ENCODE results near the gene TMEM181.
"Not testable (repeated sequence)": the region's sequence is repeated elsewhere in the genome, so short reads cannot be mapped to it uniquely, and the experiment has no call there.

The TMEM181 gene

DNA sequence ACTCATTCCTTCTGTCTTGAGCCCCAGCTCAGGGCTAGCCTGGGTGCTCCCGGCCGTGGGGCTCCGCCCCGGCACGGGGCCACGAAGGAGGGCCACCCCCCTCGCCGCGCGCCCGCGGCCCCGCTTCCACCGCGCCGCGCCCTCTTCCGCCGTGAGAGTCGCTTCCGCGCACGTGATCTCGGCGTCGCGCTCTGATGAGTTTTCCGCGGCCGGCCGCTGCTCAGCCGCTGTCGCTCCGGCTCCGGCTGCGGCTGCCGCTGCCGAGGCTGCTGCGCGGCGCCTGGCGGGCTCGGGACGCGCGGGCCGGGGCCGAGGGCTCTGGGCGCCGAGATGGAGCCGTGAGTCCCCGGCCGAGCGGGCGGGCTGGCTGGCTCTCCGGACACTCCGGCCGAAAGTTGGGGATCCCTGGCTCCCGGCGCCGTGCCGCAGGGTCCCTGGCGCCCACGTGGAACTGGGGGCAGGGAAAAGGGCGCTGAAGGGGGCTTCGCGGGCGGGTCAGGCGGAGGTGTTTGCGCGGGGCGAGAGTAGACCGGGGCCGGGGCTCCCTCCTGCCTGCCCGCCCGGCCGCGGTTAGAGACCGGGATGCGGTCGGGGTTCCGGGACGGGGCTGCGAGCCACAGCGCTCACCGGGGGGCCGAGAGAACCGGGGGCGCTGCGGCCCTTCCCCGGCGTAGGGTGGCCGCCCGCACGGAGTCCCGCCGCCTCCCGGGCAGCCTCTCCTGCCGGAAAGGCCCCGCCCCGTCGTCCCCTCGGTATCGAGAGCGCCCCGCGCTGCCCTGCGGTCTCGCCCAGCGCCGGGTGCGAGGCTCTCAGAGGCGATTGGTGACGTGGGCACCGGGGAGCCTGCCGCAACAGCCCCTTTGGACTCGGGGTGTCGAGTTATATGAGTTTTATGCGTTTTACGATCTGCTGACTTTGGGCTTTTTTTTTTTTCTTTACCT, at the start of gene TMEM181:
TMEM181 (plus strand) TSS at position 197 of the 941 bp plus-strand sequence; CDS start at position 331, 134 bp downstream.
- in situ Hi-C loops (cut with HindIII; ENCODE audit: low sequenced_read_pairs): no loop called here

DNA sequence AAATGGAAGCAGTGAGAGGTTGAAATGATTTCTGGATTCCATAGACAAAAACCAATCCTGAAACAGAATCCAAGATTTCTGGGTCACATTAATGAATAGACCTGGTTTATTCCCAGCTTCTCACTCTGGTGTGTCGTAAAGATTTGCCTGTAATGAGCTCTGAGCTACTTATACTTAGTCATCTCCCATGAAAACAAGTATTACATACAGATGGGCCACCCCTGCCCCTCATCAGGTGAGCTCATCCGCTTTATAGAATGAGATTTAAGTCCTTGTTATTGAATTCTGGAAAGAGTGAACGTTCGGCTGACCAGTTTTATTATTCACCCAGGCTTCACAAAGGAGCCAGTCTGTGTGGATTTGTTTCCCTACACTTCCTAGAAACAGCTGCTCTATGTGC, 47.1 kb upstream of the TMEM181 start:
- in situ Hi-C loops (cut with HindIII; ENCODE audit: low sequenced_read_pairs): no loop called here

DNA sequence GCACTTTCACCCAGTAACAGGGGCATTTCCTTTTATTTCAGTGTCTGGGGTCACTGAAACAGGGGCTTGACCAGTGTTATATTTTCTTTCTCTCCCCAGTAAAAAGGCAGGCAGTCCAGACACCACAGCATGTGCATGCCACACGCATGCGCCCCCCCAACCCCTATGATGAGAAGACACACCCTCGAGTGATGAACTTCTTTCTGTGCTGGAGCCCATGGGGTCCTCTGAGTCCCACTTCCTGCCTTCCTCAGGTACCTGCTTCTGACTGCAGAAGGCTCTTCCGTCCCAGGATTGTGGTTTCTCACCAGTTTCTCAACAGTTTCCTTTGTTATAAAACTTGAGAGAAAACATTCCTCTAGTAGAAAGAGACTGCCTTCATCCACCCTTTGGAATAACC, 45.7 kb upstream of the TMEM181 start:
- in situ Hi-C loops (cut with HindIII; ENCODE audit: low sequenced_read_pairs): no loop called here

- in situ Hi-C loops (cut with HindIII; ENCODE audit: low sequenced_read_pairs): no loop called here
These were observed 44.9 kb upstream of the TMEM181 start for GRCh38 chr6:158514991-158515390.

- in situ Hi-C loops (cut with HindIII; ENCODE audit: low sequenced_read_pairs): no loop called here
These were observed 43.8 kb upstream of the TMEM181 start for GRCh38 chr6:158516098-158516497.

DNA sequence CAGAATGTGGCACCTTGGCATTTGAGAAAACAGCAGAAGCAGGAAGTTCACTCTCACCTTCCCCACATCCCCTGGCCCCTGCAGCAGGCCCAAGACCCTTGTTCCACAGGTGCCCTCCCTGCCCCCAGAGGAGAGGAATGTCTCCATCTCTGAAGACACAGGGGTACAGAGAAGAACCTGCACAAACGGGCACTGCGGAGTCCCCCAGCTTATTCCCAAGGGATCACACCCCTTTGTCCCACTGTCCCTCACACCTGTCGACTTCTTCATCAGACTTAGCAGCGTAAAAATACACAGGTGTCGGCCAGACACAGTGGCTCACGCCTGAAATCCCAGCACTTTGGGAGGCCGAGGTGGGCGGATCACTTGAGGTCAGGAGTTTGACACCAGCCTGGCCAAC, 42.9 kb upstream of the TMEM181 start:
- in situ Hi-C loops (cut with HindIII; ENCODE audit: low sequenced_read_pairs): no loop called here

GRCh38 chr6:158517581-158517980, 42.3 kb upstream of the TMEM181 start:
- in situ Hi-C loops (cut with HindIII; ENCODE audit: low sequenced_read_pairs): no loop called here

- in situ Hi-C loops (cut with HindIII; ENCODE audit: low sequenced_read_pairs): no loop called here
These were observed 41.4 kb upstream of the TMEM181 start for GRCh38 chr6:158518191-158519127.

DNA sequence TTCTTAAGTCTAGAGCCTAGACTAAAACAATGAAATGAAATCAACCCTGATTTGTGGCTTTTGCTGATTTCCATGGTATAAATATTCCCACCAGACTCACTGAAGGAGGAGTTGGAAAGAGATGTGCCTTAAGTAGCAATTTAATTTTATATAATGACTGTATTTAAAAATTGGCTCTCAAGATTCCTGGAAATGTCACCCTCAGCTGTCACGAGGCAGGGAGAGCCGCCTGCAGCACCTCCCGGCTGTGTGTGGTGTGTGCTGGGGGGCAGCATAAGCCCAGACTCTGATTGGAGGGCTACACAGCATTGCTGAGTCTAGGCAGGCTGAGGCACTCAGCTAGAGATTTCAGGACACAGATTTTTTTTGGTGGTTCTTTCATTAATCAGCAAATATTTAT, 40.6 kb upstream of the TMEM181 start:
- in situ Hi-C loops (cut with HindIII; ENCODE audit: low sequenced_read_pairs): no loop called here

- in situ Hi-C loops (cut with HindIII; ENCODE audit: low sequenced_read_pairs): no loop called here
These were observed 40.1 kb upstream of the TMEM181 start for GRCh38 chr6:158519761-158520160.

GRCh38 chr6:158520975-158521374, 38.9 kb upstream of the TMEM181 start:
- in situ Hi-C loops (cut with HindIII; ENCODE audit: low sequenced_read_pairs): not testable (repeated sequence)

- in situ Hi-C loops (cut with HindIII; ENCODE audit: low sequenced_read_pairs): no loop called here
These were observed 38.1 kb upstream of the TMEM181 start for GRCh38 chr6:158521759-158522158.

DNA sequence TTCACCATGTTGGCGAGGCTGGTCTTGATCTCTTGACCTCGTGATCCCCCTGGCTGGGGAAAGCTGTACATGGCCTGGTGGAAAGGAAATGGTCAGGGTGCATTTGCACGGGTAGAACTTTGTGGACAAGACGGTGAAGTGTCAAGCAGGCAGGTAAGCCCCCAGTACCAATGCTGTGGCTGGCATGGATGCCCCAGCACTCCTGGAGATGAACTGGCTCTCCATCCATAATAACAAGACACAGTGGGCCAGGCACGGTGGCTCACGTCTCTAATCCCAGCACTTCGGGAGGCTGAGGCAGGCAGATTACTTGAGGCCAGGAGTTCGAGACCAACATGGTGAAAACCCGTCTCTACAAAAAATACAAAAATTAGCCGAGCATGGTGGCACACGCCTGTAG, 37.3 kb upstream of the TMEM181 start:
- in situ Hi-C loops (cut with HindIII; ENCODE audit: low sequenced_read_pairs): no loop called here

DNA sequence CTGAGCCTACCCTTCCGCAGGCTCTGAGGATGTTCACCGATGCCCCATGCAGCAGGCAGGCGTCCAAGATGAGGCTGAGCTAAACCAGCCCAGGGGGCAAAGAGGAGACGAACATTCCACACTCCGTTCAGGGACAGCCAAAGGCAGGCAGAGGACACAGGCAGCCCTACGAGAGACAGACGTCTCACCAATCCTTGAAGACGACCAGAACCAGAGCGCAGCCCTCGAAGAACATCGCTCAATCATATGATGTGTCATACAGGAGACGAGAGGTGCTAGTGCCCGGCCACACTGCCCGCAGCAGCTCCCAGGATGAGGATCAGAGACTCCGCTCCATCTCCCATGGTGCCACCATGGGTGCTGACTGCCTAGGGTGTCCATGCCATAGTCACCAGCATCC, 35.6 kb upstream of the TMEM181 start:
- in situ Hi-C loops (cut with HindIII; ENCODE audit: low sequenced_read_pairs): no loop called here

DNA sequence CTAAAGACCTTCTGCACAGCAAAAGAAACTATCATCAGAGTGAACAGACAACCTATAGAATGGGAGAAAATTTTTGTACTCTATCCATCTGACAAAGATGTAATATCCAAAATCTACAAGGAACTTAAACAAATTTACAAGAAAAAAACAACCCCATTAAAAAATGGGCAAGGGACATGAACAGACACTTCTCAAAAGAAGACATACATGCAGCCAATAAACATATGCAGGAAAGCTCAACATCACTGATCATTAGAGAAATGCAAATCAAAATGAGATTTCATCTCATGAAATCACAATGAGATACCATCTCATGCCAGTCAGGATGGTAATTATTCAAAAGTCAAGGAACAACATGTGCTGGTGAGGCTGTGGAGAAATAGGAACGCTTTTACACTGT, 32.0 kb upstream of the TMEM181 start:
- in situ Hi-C loops (cut with HindIII; ENCODE audit: low sequenced_read_pairs): not testable (repeated sequence)

DNA sequence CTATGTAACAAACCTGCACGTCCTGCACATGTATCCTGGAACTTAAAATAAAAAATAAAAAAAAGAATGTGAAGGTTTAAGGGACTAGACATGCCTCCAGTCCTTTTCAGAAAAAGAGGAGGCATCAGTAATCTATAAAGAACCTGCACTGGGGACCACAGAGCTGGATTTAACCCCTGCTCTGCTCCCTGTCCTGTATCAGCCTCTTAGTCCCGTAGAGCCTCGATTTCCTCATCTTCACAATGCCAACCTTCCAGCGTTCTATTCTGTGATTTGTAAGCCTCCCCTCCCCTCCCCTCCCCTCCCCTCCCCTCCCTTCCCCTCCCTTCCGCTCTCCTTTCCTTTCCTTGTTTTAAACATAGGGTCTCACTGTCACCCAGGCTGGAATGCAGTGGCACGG, 31.1 kb upstream of the TMEM181 start:
- in situ Hi-C loops (cut with HindIII; ENCODE audit: low sequenced_read_pairs): no loop called here

GRCh38 chr6:158529629-158530028, 30.3 kb upstream of the TMEM181 start:
- in situ Hi-C loops (cut with HindIII; ENCODE audit: low sequenced_read_pairs): no loop called here

GRCh38 chr6:158531566-158531965, 28.3 kb upstream of the TMEM181 start:
- in situ Hi-C loops (cut with HindIII; ENCODE audit: low sequenced_read_pairs): no loop called here

- in situ Hi-C loops (cut with HindIII; ENCODE audit: low sequenced_read_pairs): no loop called here
These were observed 27.9 kb upstream of the TMEM181 start for GRCh38 chr6:158531970-158532369.

- in situ Hi-C loops (cut with HindIII; ENCODE audit: low sequenced_read_pairs): no loop called here
These were observed 23.6 kb upstream of the TMEM181 start for GRCh38 chr6:158536084-158536890.
